Upper lobe of right lung (tissue), 1 donor: ENCODE measurements around the gene PCDHGB5. TPM values are rescaled to one million over a fixed set of nuclear protein-coding genes. Genes with fewer than 3 reads are reported as not detected.
"Not testable (repeated sequence)": the region's sequence is repeated elsewhere in the genome, so short reads cannot be mapped to it uniquely, and the experiment has no call there.

Source experiments
- ATAC-seq: fragments of 200-7000 bp; cut with Tn5 transposase; one replicate; pipeline ENCODE4 v1.9.1; 2020; ENCODE audit warnings: mild to moderate bottlenecking, moderate library complexity
- DNase-seq: peaks from one replicate; pipeline ENCODE4 v3.0.0-alpha.2; 2020
- H3K27ac ChIP-seq: fragments of 200-600 bp; one replicate; pipeline ENCODE4 v1.8.0; 2022
- H3K27me3 ChIP-seq: fragments of 200-600 bp; one replicate; pipeline ENCODE4 v1.8.0; 2022; ENCODE audit warnings: mild to moderate bottlenecking
- H3K36me3 ChIP-seq: fragments of 200-600 bp; one replicate; pipeline ENCODE4 v1.8.0; 2022
- H3K4me1 ChIP-seq: fragments of 200-600 bp; one replicate; pipeline ENCODE4 v1.8.0; 2022
- H3K4me3 ChIP-seq: fragments of 200-600 bp; one replicate; pipeline ENCODE4 v1.8.0; 2022; ENCODE audit warnings: mild to moderate bottlenecking
- H3K9me3 ChIP-seq: fragments of 200-600 bp; one replicate; pipeline ENCODE4 v1.8.0; 2022
- CTCF ChIP-seq: fragments of 200-600 bp; IDR thresholded peaks from one replicate; pipeline ENCODE4 v1.8.0; 2022; ENCODE audit warnings: antibody characterized with exemption
- intact Hi-C: fragments of 100-400 bp; cut with DNase I; formaldehyde crosslinking; loops from one replicate; pipeline ENCODE4 v1.11.0; 2022
- total RNA-seq: library from RNA; stranded (reverse); fragmentation: NEBNext Ultra II Directional; extraction: Animal tissue kit (Norgen Biotek cat#: 25700); gene quantifications from one replicate; pipeline ENCODE4 v1.2.1, GENCODE V29; 2021
- donor health status: DM: no; HTN: yes; CAD: no; lungs with severe emphysema.

PCDHGB5 gene
- total RNA-seq, 1 donor from 2014 or later = 11.0 TPM

- TF ChIP-seq CTCF = no peak
- Histone ChIP-seq H3K4me1 (no peaks in the 10 kb centered on the region), H3K4me3 (peak overlapping the region; percentile 25), H3K27me3 (peaks cover 7% of the 10 kb centered on the region), H3K9me3 (peaks cover 25% of the 10 kb centered on the region), H3K27ac (no peak overlapping the region), H3K36me3 (no peaks in the 10 kb centered on the region)
- DNase-seq = no peak
- intact Hi-C loops = no loop called here
- ATAC-seq = no peak
Observed at GRCh38 chr5:141403387-141403786, 5.6 kb downstream of the PCDHGB5 start.

DNA sequence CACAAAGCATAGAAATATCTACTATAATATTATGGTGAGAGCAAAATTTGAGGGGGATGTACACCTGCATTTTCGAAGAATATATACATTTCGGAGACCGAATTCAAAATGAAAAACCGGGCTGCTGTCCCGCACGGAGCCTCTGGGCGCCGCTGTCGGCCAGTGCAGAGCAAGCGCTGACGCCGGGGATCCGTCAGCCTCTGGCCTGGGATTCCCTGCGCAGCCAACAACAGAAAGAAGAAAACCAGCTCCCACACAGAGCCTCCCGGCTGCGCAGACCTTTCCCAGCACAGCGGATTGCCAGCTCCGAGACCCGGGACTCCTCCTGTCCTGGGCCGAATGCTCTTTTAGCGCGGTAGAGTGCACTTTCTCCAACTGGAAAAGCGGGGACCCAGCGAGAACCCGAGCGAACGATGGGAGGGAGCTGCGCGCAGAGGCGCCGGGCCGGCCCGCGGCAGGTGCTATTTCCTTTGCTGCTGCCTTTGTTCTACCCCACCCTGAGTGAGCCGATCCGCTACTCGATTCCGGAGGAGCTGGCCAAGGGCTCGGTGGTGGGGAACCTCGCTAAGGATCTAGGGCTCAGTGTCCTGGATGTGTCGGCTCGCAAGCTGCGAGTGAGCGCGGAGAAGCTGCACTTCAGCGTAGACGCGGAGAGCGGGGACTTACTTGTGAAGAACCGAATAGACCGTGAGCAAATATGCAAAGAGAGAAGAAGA is 10.2 kb downstream of the PCDHGB5 start, which contains the start of gene PCDHGB6:
Gene PCDHGB6, plus strand, starts transcription at position 232 of the 716 bp plus-strand sequence. Its CDS starts 182 bp downstream, at position 414.
- peak; percentile 95 for ATAC-seq
- H3K27ac ChIP-seq, H3K36me3 ChIP-seq, H3K4me1 ChIP-seq, intact Hi-C loops: not testable (repeated sequence)
- DNase-seq = peak; percentile 80
- Histone ChIP-seq H3K27me3 (peaks cover 11% of the 10 kb centered on the region), H3K4me3 (peak within 1 kb of the TSS; percentile 42), H3K9me3 (peaks cover 40% of the 10 kb centered on the region)
- peak; percentile 60 for TF ChIP-seq CTCF

GRCh38 chr5:141409598-141410306 is 12.0 kb downstream of the PCDHGB5 start:
- no peak for DNase-seq
- no peak overlapping the region for H3K4me3 ChIP-seq
- no peak for TF ChIP-seq CTCF
- ATAC-seq = no peak
- no peak overlapping the region for H3K27ac ChIP-seq
- peaks cover 50% of the 10 kb centered on the region for H3K9me3 ChIP-seq
- no peaks in the 10 kb centered on the region for H3K4me1 ChIP-seq
- H3K27me3 ChIP-seq = peaks cover 11% of the 10 kb centered on the region
- H3K36me3 ChIP-seq = no peaks in the 10 kb centered on the region
- intact Hi-C loops = no loop called here

DNA sequence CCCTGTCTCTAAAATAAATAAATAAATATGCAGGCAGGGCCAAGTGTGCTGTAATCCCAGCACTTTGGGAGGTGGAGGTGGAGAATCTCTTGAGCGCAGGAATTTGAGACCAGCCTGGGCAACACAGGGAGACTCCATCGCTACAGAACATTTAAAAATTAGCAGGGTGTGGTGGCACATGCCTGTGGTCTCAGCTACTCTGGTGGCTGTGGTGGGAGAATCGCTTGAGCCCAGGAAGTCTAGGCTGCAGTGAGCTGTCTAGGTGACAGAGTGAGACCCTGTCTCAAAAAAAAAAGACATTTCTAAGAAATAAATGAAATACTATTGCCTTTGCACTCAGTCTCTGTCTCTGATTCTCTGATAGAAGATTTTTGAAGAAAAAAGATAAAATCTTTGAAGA is 13.8 kb downstream of the PCDHGB5 start:
- Histone ChIP-seq H3K27ac (no peak overlapping the region), H3K27me3 (peaks cover 11% of the 10 kb centered on the region), H3K4me3 (no peak overlapping the region), H3K4me1 (no peaks in the 10 kb centered on the region), H3K9me3 (peaks cover 49% of the 10 kb centered on the region), H3K36me3 (no peaks in the 10 kb centered on the region)
- intact Hi-C loops = no loop called here
- no peak for TF ChIP-seq CTCF
- ATAC-seq (no peak), DNase-seq (no peak)

DNA sequence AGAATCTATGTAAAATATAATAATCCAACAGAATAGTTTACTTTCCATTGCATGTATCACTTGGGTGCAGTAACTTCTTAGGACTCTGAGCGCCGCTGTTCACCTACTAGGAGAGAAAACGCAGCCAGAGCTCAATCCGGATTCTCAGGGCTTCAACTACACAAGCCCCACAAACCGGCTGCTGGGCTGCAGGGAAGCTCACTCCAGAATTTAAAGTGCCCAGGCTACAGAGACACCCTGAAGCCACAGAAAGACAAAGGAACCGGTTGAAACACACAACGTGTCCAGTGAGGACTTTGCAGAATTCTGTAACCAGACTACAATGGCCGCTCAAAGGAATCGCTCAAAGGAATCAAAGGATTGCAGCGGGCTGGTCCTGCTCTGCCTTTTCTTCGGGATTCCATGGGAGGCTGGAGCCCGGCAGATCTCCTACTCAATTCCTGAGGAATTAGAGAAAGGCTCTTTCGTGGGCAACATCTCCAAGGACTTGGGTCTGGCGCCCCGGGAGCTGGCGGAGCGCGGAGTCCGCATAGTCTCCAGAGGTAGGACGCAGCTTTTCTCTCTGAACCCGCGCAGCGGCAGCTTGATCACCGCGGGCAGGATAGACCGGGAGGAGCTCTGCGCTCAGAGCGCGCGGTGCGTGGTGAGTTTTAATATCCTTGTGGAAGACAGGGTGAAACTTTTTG is 15.2 kb downstream of the PCDHGB5 start, which contains the start of gene PCDHGA10:
Gene PCDHGA10, plus strand, starts transcription at position 134 of the 686 bp plus-strand sequence. Its CDS starts 189 bp downstream, at position 323.
- DNase-seq (no peak), ATAC-seq (peak; percentile 79)
- intact Hi-C loops = no loop called here
- no peaks in the 10 kb centered on the region for H3K36me3 ChIP-seq
- no peaks in the 10 kb centered on the region for H3K4me1 ChIP-seq
- H3K27me3 ChIP-seq = peaks cover 11% of the 10 kb centered on the region
- peaks cover 55% of the 10 kb centered on the region for H3K9me3 ChIP-seq
- peak; percentile 56 for TF ChIP-seq CTCF
- H3K27ac ChIP-seq = no peak within 1 kb of the TSS
- H3K4me3 ChIP-seq = peak within 1 kb of the TSS; percentile 39
